Heart right ventricle (tissue), 16 donors: Measurements from ENCODE around the gene MMP20. TPM values are rescaled to one million over a fixed set of nuclear protein-coding genes. Genes with fewer than 3 reads are reported as not detected.
"Not testable (repeated sequence)": the region's sequence is repeated elsewhere in the genome, so short reads cannot be mapped to it uniquely, and the experiment has no call there.

Experiments
- ATAC-seq, 8 donors: fragments of 200-7000 bp; cut with Tn5 transposase; one replicate each; pipeline ENCODE4 v1.9.1; 2020; ENCODE audit warnings: mild to moderate bottlenecking in 8 of 8, moderate library complexity in 8 of 8, moderate number of reproducible peaks in 1 of 8
- DNase-seq, 2 donors: peaks; one replicate each; pipeline ENCODE4 v3.0.0-alpha.2; 2020
- H3K27ac ChIP-seq, 10 donors: fragments of 200-600 bp; sonication (generic) in 2 of 10; one replicate each; pipeline versions ENCODE4 v1.5.0 to v1.8.0; 2020 to 2022; ENCODE audit warnings: mild to moderate bottlenecking in 3 of 10
- H3K27me3 ChIP-seq, 7 donors: fragments of 200-600 bp; one replicate each; pipeline ENCODE4 v1.8.0; 2021 to 2022; ENCODE audit warnings: mild to moderate bottlenecking in 2 of 7
- H3K36me3 ChIP-seq, 9 donors: fragments of 200-600 bp; sonication (generic) in 1 of 9; one replicate each; pipeline versions ENCODE4 v1.5.0 to v1.8.0; 2020 to 2022; ENCODE audit warnings: mild to moderate bottlenecking in 2 of 9
- H3K4me1 ChIP-seq, 9 donors: fragments of 200-600 bp; sonication (generic) in 1 of 9; one replicate each; pipeline versions ENCODE4 v1.5.0 to v1.8.0; 2020 to 2022; ENCODE audit warnings: mild to moderate bottlenecking in 4 of 9
- H3K4me3 ChIP-seq, 10 donors: fragments of 200-600 bp; sonication (generic) in 2 of 10; one replicate each; pipeline versions ENCODE4 v1.5.0 to v1.8.0; 2020 to 2022; ENCODE audit warnings: mild to moderate bottlenecking in 7 of 10, moderate library complexity in 2 of 10
- H3K9me3 ChIP-seq, 11 donors: fragments of 200-600 bp in 10 of 11; sonication (generic) in 2 of 11; one replicate each; pipeline versions ENCODE4 v1.5.0 to v1.8.0; 2013 to 2022; ENCODE audit warnings: mild to moderate bottlenecking in 2 of 11, control low read depth in 1 of 11, moderate library complexity in 1 of 11
- CTCF ChIP-seq, 9 donors: fragments of 200-600 bp; sonication (generic) in 2 of 9; IDR thresholded peaks; one replicate each; pipeline versions ENCODE4 v1.5.0 to v1.8.0; 2021 to 2022; ENCODE audit warnings: antibody characterized with exemption in 9 of 9, mild to moderate bottlenecking in 5 of 9, moderate library complexity in 1 of 9
- WGBS, 2 donors: extraction: QIAGEN DNeasy Blood & Tissue Kit; methylation state at CpG; one replicate each; pipeline ENCODE4 v1.1.7; 2013; ENCODE audit warnings: inconsistent platforms in 1 of 2; 5-methylcytosine and 5-hydroxymethylcytosine counted together
- intact Hi-C, 10 donors: fragments of 100-400 bp; cut with DNase I; formaldehyde crosslinking; loops; one replicate each; pipeline versions ENCODE4 v1.11.1 to v1.14.2; 2022
- polyA plus RNA-seq, 2 donors: library from polyadenylated mRNA; stranded (reverse); fragments of 200-250 nt; gene quantifications; one replicate each; pipeline ENCODE4 v1.2.3, GENCODE V29; 2013
- total RNA-seq, 10 donors: library from RNA; stranded (reverse); fragmentation: NEBNext Ultra II Directional in 3 of 10; extraction: Animal tissue kit (Norgen Biotek cat#: 25700) in 3 of 10; gene quantifications; one replicate each; pipeline versions ENCODE4 v1.2.1 to v1.2.4, GENCODE V29; 2021 to 2023
- donor health status: Arrhythmogenic right ventricular cardiomyopathy.
- donor health status: ischemic (EF 13 %, LVEDD 7.1; RV severe dilation, severe dysfunction).
- donor health status: healthy with polysubstance abuse.
- donor health status: DM: no; HTN: yes; CAD: no.
- donor health status: DM: no; HTN: no; CAD: no.
- donor health status: ischemic (EF 25% LVEDD 6.9; RV normal size, moderate dysfunction).
- donor health status: ischemic (EF 25% LVEDD 5.7; RV mildly dilated, moderate dysfunction).
- donor health status: healthy.
- donor health status: DM: yes; HTN: yes; CAD: no.
- donor health status: Ischemic cardiomyopathy.
- donor health status: ischemic (EF 35%, LVEDD 5.7; RV mildly dilated, moderate dysfunction).
- donor health status: nonischemic (EF 11% LVEDD 7.7; RV severe dilation, severe dysfunction).
- donor health status: DM: yes; HTN: yes; CAD: no.
- donor health status: PGD.
- donor health status: ischemic (EF 29% LVEDD 5.4; RV normal size, mild dysfunction).
- donor health status: nonischemic (EF 23%, LVEDD 6.1; RV moderate dilation, normal function).

Gene MMP20
- total and polyA plus RNA-seq, 12 donors: not detected

- Histone ChIP-seq H3K4me3 (no peak overlapping the region), H3K9me3 (no peaks in the 10 kb centered on the region), H3K27me3 (peaks cover 0 to 4% (median 0%) of the 10 kb centered on the region in 7 donors), H3K27ac (no peak overlapping the region), H3K4me1 (no peaks in the 10 kb centered on the region), H3K36me3 (no peaks in the 10 kb centered on the region)
- TF ChIP-seq CTCF (IDR thresholded peaks at IDR 0.05): no peak
- no peak for ATAC-seq
- 86 to 89% methylated on average over 1 of the region's 1 CpG for WGBS, 2 donors
- no peak for DNase-seq
- intact Hi-C loops: no loop called here
These were observed 6.9 kb upstream of the MMP20 start for GRCh38 chr11:102632026-102632425.

- 56% methylated on average over 9 to 10 of the region's 11 CpGs for WGBS, 2 donors
These were observed 5.7 kb upstream of the MMP20 start for GRCh38 chr11:102630598-102631448.

GRCh38 chr11:102629908-102630307, 4.8 kb upstream of the MMP20 start:
- H3K4me1 ChIP-seq, H3K36me3 ChIP-seq, DNase-seq, H3K27ac ChIP-seq, H3K4me3 ChIP-seq, intact Hi-C loops, H3K9me3 ChIP-seq, ATAC-seq: not testable (repeated sequence)
- WGBS, 2 donors: 72 to 83% methylated on average over 1 of the region's 1 CpG
- peaks cover 0 to 12% (median 2%) of the 10 kb centered on the region in 7 donors for H3K27me3 ChIP-seq

More at GRCh38 chr11:102630598-102631448, 5.7 kb upstream of the MMP20 start:
- Histone ChIP-seq H3K9me3 (no peaks in the 10 kb centered on the region), H3K4me1 (no peaks in the 10 kb centered on the region), H3K27ac (no peak overlapping the region), H3K4me3 (no peak overlapping the region), H3K27me3 (peaks cover 0 to 4% (median 2%) of the 10 kb centered on the region in 7 donors), H3K36me3 (no peaks in the 10 kb centered on the region)
- DNase-seq (no peak), ATAC-seq (no peak)
- TF ChIP-seq CTCF (IDR thresholded peaks at IDR 0.05): no peak
- intact Hi-C loops: no loop called here

GRCh38 chr11:102626676-102627075, 1.5 kb upstream of the MMP20 start:
- H3K27ac ChIP-seq: no peak overlapping the region
- ATAC-seq (no peak), DNase-seq (no peak)
- intact Hi-C loops: no loop called here
- H3K4me1 ChIP-seq: no peaks in the 10 kb centered on the region
- 64 to 68% methylated on average over 1 of the region's 1 CpG for WGBS, 2 donors
- no peak overlapping the region for H3K4me3 ChIP-seq
- H3K36me3 ChIP-seq: no peaks in the 10 kb centered on the region
- no peaks in the 10 kb centered on the region for H3K9me3 ChIP-seq
- no peak for TF ChIP-seq CTCF (IDR thresholded peaks at IDR 0.05)
- peaks cover 0 to 12% (median 2%) of the 10 kb centered on the region in 7 donors for H3K27me3 ChIP-seq

- no peaks in the 10 kb centered on the region for H3K9me3 ChIP-seq
- H3K4me3 ChIP-seq: no peak overlapping the region
- H3K27me3 ChIP-seq: peaks cover 0 to 7% (median 0%) of the 10 kb centered on the region in 7 donors
- no peak for ATAC-seq
- no peak overlapping the region for H3K27ac ChIP-seq
- no peaks in the 10 kb centered on the region for H3K36me3 ChIP-seq
- DNase-seq: no peak
- intact Hi-C loops: no loop called here
- no peak for TF ChIP-seq CTCF (IDR thresholded peaks at IDR 0.05)
- H3K4me1 ChIP-seq: no peaks in the 10 kb centered on the region
- WGBS, 2 donors: 84 to 88% methylated on average over 8 of the region's 8 CpGs
These were observed 1.1 kb downstream of the MMP20 start for GRCh38 chr11:102623998-102624397.
